HG03139 (cell line): ENCODE results near the gene IDI2.

Experiments
- ATAC-seq: cut with Tn5 transposase; IDR thresholded peaks from one replicate; pipeline ENCODE4 v1.9.1; 2021; ENCODE audit not compliant: unreplicated experiment

IDI2 gene

GRCh38 chr10:1009071-1009494 is 16.6 kb downstream of the IDI2 start:
- ATAC-seq, result no peak

GRCh38 chr10:1007583-1007982 is 18.1 kb downstream of the IDI2 start:
- no peak for ATAC-seq

GRCh38 chr10:1006573-1006972 is 19.1 kb downstream of the IDI2 start:
- no peak for ATAC-seq

- no peak for ATAC-seq
Observed at GRCh38 chr10:1003884-1004670, 21.6 kb downstream of the IDI2 start.

GRCh38 chr10:1002425-1003006 is 23.1 kb downstream of the IDI2 start:
- ATAC-seq, result no peak

GRCh38 chr10:997266-998022 is 28.2 kb downstream of the IDI2 start:
- ATAC-seq, result no peak

GRCh38 chr10:996031-996430 is 29.6 kb downstream of the IDI2 start:
- ATAC-seq, result no peak

- ATAC-seq, result no peak
Observed at GRCh38 chr10:995559-995926, 30.1 kb downstream of the IDI2 start.

GRCh38 chr10:994836-995558 is 30.7 kb downstream of the IDI2 start:
- ATAC-seq, result no peak

GRCh38 chr10:992871-993270 is 32.8 kb downstream of the IDI2 start:
- ATAC-seq, result no peak

GRCh38 chr10:992467-992866 is 33.2 kb downstream of the IDI2 start:
- no peak for ATAC-seq

- no peak for ATAC-seq
Observed at GRCh38 chr10:990808-991207, 34.9 kb downstream of the IDI2 start.

GRCh38 chr10:988667-989545 is 36.8 kb downstream of the IDI2 start:
- no peak for ATAC-seq

- peak; percentile 95 for ATAC-seq
Observed at GRCh38 chr10:987870-988666, 37.6 kb downstream of the IDI2 start, which contains the start of gene GTPBP4. Gene GTPBP4 (plus strand): TSS chr10:988434. CDS start chr10:988480, 46 bp downstream.

GRCh38 chr10:987620-987869 is 38.1 kb downstream of the IDI2 start:
- ATAC-seq, result no peak

GRCh38 chr10:986881-987619 is 38.6 kb downstream of the IDI2 start:
- no peak for ATAC-seq

- no peak for ATAC-seq
Observed at GRCh38 chr10:986137-986825, 39.4 kb downstream of the IDI2 start.

- no peak for ATAC-seq
Observed at GRCh38 chr10:985361-985760, 40.3 kb downstream of the IDI2 start.
